BLaER1 treated with 17β-estradiol and CSF1 and Interleukin-3, amounts not matched to agents 10 nM and 100 nM (cell line): ENCODE data around the gene PAIP1.
"Not testable (repeated sequence)": the region's sequence is repeated elsewhere in the genome, so short reads cannot be mapped to it uniquely, and the experiment has no call there.

Experiments used
- H3K27ac ChIP-seq, 11 experiments: shearing (Covaris generic); formaldehyde crosslinking; 2 replicates each; pipeline ENCODE4 v1.8.1; 2022
- H3K27me3 ChIP-seq, 11 experiments: shearing (Covaris generic); formaldehyde crosslinking; 2 replicates each; pipeline ENCODE4 v1.8.1; 2022
- H3K36me3 ChIP-seq, 11 experiments: shearing (Covaris generic); formaldehyde crosslinking; 2 replicates each; pipeline ENCODE4 v1.8.1; 2022
- H3K4me1 ChIP-seq, 10 experiments: shearing (Covaris generic); formaldehyde crosslinking; 2 replicates each; pipeline ENCODE4 v1.8.1; 2022
- H3K4me2 ChIP-seq, 11 experiments: shearing (Covaris generic); formaldehyde crosslinking; 2 replicates each; pipeline ENCODE4 v1.8.1; 2022
- H3K4me3 ChIP-seq, 10 experiments: shearing (Covaris generic); formaldehyde crosslinking; 2 replicates each; pipeline ENCODE4 v1.8.1; 2022
- H3K9ac ChIP-seq, 11 experiments: shearing (Covaris generic); formaldehyde crosslinking; 2 replicates each; pipeline ENCODE4 v1.8.1; 2022
- H3K9me3 ChIP-seq, 11 experiments: shearing (Covaris generic); formaldehyde crosslinking; replicated peaks in 1 of 11; 2 replicates each; pipeline ENCODE4 v1.8.1; 2022
- H4K20me1 ChIP-seq, 11 experiments: shearing (Covaris generic); formaldehyde crosslinking; 2 replicates each; pipeline ENCODE4 v1.8.1; 2022
- Cebpa-rat ChIP-seq, 11 experiments: shearing (Covaris generic); IDR thresholded peaks; 2 replicates each; pipeline ENCODE4 v1.8.1; 2022

PAIP1 gene

GRCh38 chr5:43561356-43561755, 4.5 kb upstream of the PAIP1 start:
- H3K27ac ChIP-seq: no peak overlapping the region

DNA sequence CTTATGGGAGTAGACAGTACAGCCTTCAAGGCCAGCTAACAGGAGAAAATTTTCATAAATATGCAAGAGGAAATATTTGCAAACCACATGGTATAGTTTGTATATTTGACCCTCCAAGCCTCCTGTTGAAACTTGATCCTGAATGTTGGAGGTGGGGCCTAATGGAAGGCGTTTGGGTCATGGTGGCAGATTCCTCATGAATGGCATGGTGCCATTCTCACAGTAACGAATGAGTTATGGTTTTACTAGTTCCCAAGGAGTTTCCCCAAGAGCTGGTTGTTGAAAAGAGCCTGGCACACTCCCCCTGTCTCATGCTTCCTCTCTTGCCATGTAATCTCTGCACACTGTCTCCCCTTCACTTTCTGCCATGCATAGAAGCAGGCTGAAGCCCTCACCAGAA, 3.3 kb upstream of the PAIP1 start:
- Histone ChIP-seq H3K27ac (no peak overlapping the region), H3K36me3 (peaks cover 0 to 6% (median under 1%) of the 10 kb centered on the region in 11 experiments; a peak in 12 of 22 replicates), H3K27me3 (no peaks in the 10 kb centered on the region), H3K9me3 (0 out of 22 replicates have a peak, but pooled peaks cover 0 to 10% (median 0%) of the 10 kb centered on the region in 11 experiments), H3K4me1 (peaks cover 4 to 14% (median 10%) of the 10 kb centered on the region in 10 experiments), H3K4me2 (no peak overlapping the region), H4K20me1 (peaks cover 0 to 3% (median under 1%) of the 10 kb centered on the region in 11 experiments; a peak in 6 of 22 replicates), H3K9ac (no peak overlapping the region), H3K4me3 (no peak overlapping the region)
- no peak for TF ChIP-seq Cebpa-rat (IDR thresholded peaks at IDR 0.05)

More at GRCh38 chr5:43561356-43561755, 4.5 kb upstream of the PAIP1 start:
- no peak for TF ChIP-seq Cebpa-rat (IDR thresholded peaks at IDR 0.05)
- Histone ChIP-seq H3K4me2 (no peak overlapping the region), H3K9ac (no peak overlapping the region), H3K36me3 (no peaks in the 10 kb centered on the region), H4K20me1 (no peaks in the 10 kb centered on the region), H3K4me3 (no peak overlapping the region), H3K9me3 (peaks cover 0 to 11% (median 0%) of the 10 kb centered on the region in 11 experiments; a peak in 1 of 22 replicates), H3K4me1 (peaks cover 0 to 11% (median 7%) of the 10 kb centered on the region in 10 experiments; a peak in 10 of 20 replicates), H3K27me3 (no peaks in the 10 kb centered on the region)

DNA sequence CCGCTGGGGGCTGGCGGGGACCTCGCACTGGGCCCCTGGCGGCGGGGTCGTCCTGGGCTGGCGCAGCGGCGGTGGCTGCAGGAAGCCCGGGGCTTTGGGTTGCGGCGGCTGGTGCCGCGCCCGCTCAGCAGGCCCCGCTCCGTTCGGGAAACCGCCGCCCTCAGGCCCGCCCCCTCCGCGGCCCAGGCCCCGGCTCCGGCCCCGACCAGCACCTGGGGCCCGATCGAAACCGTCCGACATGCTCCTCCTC, 345 bp downstream of the PAIP1 start:
- Histone ChIP-seq H4K20me1 (peaks cover 19 to 39% (median 35%) of the 10 kb centered on the region in 11 experiments; a peak in 19 of 22 replicates), H3K4me1 (peaks cover 29 to 50% (median 41%) of the 10 kb centered on the region in 10 experiments), H3K36me3 (peaks cover 32 to 42% (median 37%) of the 10 kb centered on the region in 11 experiments; a peak in 21 of 22 replicates), H3K4me2 (peak overlapping the region in 10 of 11 experiments; percentile 73 to 90 (median 86); a peak in 15 of 22 replicates), H3K4me3 (peak overlapping the region; percentile 80 to 98 (median 93)), H3K9ac (peak overlapping the region; percentile 97 to 100 (median 99)), H3K27ac (peak overlapping the region; percentile 97 to 99 (median 99))
- not testable (repeated sequence) for H3K9me3 ChIP-seq, H3K27me3 ChIP-seq

DNA sequence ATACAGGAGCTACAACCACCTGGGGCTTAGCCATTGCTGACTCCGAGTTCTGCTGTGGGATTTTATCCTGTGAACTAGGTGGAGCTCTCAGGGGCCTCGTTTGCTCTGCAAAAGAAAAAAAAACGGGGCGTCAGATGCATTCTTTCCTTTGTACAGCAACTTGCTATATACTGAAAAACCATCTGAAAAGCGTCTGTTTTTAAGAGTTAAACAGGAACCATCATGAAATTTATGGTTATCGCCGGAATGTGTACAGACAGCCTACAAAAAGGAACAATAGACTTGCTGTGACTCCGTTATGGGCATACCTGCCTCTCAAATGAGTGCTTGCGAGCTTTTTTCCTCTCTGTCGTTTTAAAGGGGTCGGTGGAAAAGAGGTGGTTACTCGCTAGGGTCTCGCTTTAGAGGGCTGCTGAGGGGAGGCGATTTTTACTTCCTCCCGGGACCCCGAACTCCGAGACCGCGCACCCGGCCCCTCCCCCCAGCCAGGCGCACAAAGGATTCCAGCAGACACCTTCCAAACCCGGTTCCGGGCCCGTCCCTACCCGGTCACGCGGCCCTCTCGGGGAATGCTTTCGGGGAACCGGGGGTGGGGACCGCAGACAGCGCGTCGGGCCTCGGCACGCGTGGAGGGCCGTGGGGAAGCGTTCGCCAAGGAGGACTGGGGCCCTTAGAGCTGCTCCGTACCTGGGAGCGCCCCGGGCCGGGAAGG, 826 bp downstream of the PAIP1 start:
- Histone ChIP-seq H3K4me3 (peak overlapping the region; percentile 80 to 98 (median 93)), H3K27ac (peak overlapping the region; percentile 97 to 99 (median 99)), H3K4me2 (peak overlapping the region; percentile 73 to 90 (median 86)), H3K27me3 (no peaks in the 10 kb centered on the region), H4K20me1 (peaks cover 19 to 44% (median 40%) of the 10 kb centered on the region in 11 experiments; a peak in 19 of 22 replicates), H3K9me3 (no peaks in the 10 kb centered on the region), H3K9ac (peak overlapping the region; percentile 97 to 100 (median 99)), H3K36me3 (peaks cover 36 to 47% (median 42%) of the 10 kb centered on the region in 11 experiments; a peak in 21 of 22 replicates), H3K4me1 (peaks cover 27 to 54% (median 41%) of the 10 kb centered on the region in 10 experiments)
- no peak for TF ChIP-seq Cebpa-rat (IDR thresholded peaks at IDR 0.05)

DNA sequence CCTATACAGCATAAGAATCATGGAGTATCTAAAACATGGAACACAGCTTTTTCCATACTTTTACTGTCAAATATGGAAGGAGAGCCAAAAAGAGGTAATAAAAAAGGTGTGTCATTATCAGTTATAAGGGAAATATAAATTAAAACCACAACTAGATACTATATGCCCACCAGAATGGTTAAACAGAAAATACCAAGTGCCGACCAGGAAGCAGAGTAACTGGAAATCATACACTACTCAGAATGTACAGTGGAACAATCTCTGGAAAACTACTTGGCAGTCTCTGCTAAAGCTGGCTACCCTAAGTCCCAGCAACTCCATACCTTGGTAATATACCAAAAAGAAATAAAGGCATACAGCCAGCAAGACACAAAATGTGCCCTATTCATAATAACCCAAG, 2.4 kb downstream of the PAIP1 start:
- Histone ChIP-seq H3K4me1 (peaks cover 27 to 61% (median 41%) of the 10 kb centered on the region in 10 experiments), H3K4me3 (peak overlapping the region; percentile 80 to 98 (median 93); a peak in 12 of 20 replicates), H4K20me1 (peaks cover 19 to 59% (median 55%) of the 10 kb centered on the region in 11 experiments; a peak in 19 of 22 replicates), H3K4me2 (peak overlapping the region; percentile 73 to 90 (median 86)), H3K36me3 (peaks cover 49 to 62% (median 57%) of the 10 kb centered on the region in 11 experiments; a peak in 21 of 22 replicates), H3K27ac (no peak overlapping the region), H3K9me3 (no peaks in the 10 kb centered on the region), H3K9ac (peak overlapping the region in 2 of 11 experiments; percentile 97 to 100; a peak in 2 of 22 replicates), H3K27me3 (no peaks in the 10 kb centered on the region)
- TF ChIP-seq Cebpa-rat (IDR thresholded peaks at IDR 0.05): no peak

GRCh38 chr5:43553381-43553780, 3.5 kb downstream of the PAIP1 start:
- H3K4me2 ChIP-seq: peak overlapping the region; percentile 73 to 90 (median 86); a peak in 19 of 22 replicates
- H3K36me3 ChIP-seq: peaks cover 60 to 73% (median 68%) of the 10 kb centered on the region in 11 experiments; a peak in 21 of 22 replicates
- no peak for TF ChIP-seq Cebpa-rat (IDR thresholded peaks at IDR 0.05)
- no peak overlapping the region for H3K27ac ChIP-seq
- H4K20me1 ChIP-seq: peaks cover 19 to 71% (median 65%) of the 10 kb centered on the region in 11 experiments; a peak in 19 of 22 replicates
- H3K9me3 ChIP-seq: no peaks in the 10 kb centered on the region
- no peaks in the 10 kb centered on the region for H3K27me3 ChIP-seq
- H3K9ac ChIP-seq: no peak overlapping the region
- peaks cover 27 to 61% (median 41%) of the 10 kb centered on the region in 10 experiments for H3K4me1 ChIP-seq
- no peak overlapping the region for H3K4me3 ChIP-seq

- TF ChIP-seq Cebpa-rat (IDR thresholded peaks at IDR 0.05): no peak
- peaks cover 76 to 90% (median 85%) of the 10 kb centered on the region in 11 experiments for H3K36me3 ChIP-seq
- no peaks in the 10 kb centered on the region for H3K9me3 ChIP-seq
- peaks cover 19 to 87% (median 77%) of the 10 kb centered on the region in 11 experiments; a peak in 19 of 22 replicates for H4K20me1 ChIP-seq
- peak overlapping the region in 3 of 11 experiments; percentile 7 to 40 (median 7); a peak in 3 of 22 replicates for H3K4me2 ChIP-seq
- H3K27me3 ChIP-seq: no peaks in the 10 kb centered on the region
- H3K9ac ChIP-seq: no peak overlapping the region
- H3K27ac ChIP-seq: no peak overlapping the region
- no peak overlapping the region for H3K4me3 ChIP-seq
- peaks cover 23 to 55% (median 35%) of the 10 kb centered on the region in 10 experiments for H3K4me1 ChIP-seq
These were observed 5.1 kb downstream of the PAIP1 start for GRCh38 chr5:43551731-43552130.

- H3K4me3 ChIP-seq, H3K9ac ChIP-seq, H3K4me2 ChIP-seq, H3K27me3 ChIP-seq, H3K9me3 ChIP-seq, H3K27ac ChIP-seq: not testable (repeated sequence)
- Histone ChIP-seq H4K20me1 (peaks cover 9 to 98% (median 77%) of the 10 kb centered on the region in 11 experiments; a peak in 19 of 22 replicates), H3K36me3 (peaks cover 97 to 100% (median 100%) of the 10 kb centered on the region in 11 experiments), H3K4me1 (peaks cover 13 to 40% (median 22%) of the 10 kb centered on the region in 10 experiments)
These were observed 7.6 kb downstream of the PAIP1 start for GRCh38 chr5:43549272-43549671.

- no peak for TF ChIP-seq Cebpa-rat (IDR thresholded peaks at IDR 0.05)
- Histone ChIP-seq H3K36me3 (peaks cover 97 to 100% (median 100%) of the 10 kb centered on the region in 11 experiments), H3K27ac (no peak overlapping the region), H3K4me3 (no peak overlapping the region), H3K27me3 (no peaks in the 10 kb centered on the region), H3K4me1 (peaks cover 4 to 36% (median 13%) of the 10 kb centered on the region in 10 experiments; a peak in 18 of 20 replicates), H3K9ac (no peak overlapping the region), H4K20me1 (peaks cover under 1 to 98% (median 77%) of the 10 kb centered on the region in 11 experiments; a peak in 18 of 22 replicates), H3K4me2 (no peak overlapping the region), H3K9me3 (no peaks in the 10 kb centered on the region)
These were observed 8.5 kb downstream of the PAIP1 start for GRCh38 chr5:43548358-43548757.
